ENCODE measurements around the gene NRG3. TPM values are rescaled to one million over a fixed set of nuclear protein-coding genes. Genes with fewer than 3 reads are reported as not detected.
"Not testable (repeated sequence)": the region's sequence is repeated elsewhere in the genome, so short reads cannot be mapped to it uniquely, and the experiment has no call there.

The NRG3 gene
- total and polyA plus RNA-seq, 3 donors from 2014 or later, result 2.7 to 3.9 (median 2.7) TPM

DNA sequence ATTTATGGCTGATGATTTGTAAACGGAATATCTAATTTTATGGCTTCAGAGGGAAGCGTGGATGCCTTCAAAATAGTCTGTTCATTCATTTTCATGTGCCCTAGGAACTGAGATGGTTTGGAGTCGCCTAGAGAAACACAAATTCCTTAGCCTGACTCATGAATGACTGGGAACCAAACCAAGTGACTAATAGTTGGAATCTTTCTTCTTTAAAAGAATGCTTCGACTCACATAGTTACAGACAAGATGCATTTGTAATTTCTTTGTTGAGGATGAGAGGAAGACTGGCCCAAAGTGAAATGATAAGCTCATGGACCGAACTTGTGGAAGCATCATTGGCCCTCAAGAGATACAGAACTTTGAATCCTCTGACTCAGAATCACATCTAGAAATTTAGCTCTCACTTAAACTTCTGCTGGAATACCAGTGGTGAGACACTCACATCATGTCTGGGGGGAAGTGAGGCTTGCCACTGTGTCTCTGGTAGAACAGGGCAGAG lies 1107.2 kb downstream of the NRG3 start:
- DNase-seq, result no peak
- no peaks in the 10 kb centered on the region for H3K36me3 ChIP-seq (ENCODE audit: low read depth, missing control alignments)
- no peak overlapping the region for H3K27ac ChIP-seq
- H3K9me3 ChIP-seq, result no peaks in the 10 kb centered on the region
- TF ChIP-seq, protein P1, sequence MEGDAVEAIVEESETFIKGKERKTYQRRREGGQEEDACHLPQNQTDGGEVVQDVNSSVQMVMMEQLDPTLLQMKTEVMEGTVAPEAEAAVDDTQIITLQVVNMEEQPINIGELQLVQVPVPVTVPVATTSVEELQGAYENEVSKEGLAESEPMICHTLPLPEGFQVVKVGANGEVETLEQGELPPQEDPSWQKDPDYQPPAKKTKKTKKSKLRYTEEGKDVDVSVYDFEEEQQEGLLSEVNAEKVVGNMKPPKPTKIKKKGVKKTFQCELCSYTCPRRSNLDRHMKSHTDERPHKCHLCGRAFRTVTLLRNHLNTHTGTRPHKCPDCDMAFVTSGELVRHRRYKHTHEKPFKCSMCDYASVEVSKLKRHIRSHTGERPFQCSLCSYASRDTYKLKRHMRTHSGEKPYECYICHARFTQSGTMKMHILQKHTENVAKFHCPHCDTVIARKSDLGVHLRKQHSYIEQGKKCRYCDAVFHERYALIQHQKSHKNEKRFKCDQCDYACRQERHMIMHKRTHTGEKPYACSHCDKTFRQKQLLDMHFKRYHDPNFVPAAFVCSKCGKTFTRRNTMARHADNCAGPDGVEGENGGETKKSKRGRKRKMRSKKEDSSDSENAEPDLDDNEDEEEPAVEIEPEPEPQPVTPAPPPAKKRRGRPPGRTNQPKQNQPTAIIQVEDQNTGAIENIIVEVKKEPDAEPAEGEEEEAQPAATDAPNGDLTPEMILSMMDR (IDR thresholded peaks at IDR 0.05), result no peak
- no peak for TF ChIP-seq POLR2A (IDR thresholded peaks at IDR 0.05)
- no peaks in the 10 kb centered on the region for H3K4me1 ChIP-seq
- intact Hi-C loops (cut with DNase I; ENCODE audit: low total_unique reads), result no loop called here
- 42 to 43% methylated on average over 5 of the region's 5 CpGs for WGBS, 2 donors
- H3K4me3 ChIP-seq, result no peak overlapping the region
- no peaks in the 10 kb centered on the region for H3K27me3 ChIP-seq

DNA sequence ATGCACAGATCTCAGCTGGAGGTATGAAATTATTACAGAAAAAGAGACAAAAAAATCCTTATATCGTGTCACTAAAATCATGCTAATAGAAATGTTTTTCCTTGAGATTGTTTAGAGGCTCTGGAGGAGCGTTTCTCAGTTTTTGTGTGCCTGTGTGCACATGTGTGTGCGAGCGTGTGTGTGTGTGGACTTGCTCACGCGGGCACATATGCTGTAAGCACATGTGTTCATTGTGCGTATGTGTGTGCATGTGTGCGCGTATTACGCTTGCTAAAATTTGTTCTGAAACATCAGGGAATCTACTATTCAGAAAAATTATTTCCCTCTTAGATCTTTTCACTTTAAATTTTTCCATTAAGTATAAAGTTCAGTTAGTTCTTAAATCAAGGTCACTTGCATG lies 1111.2 kb downstream of the NRG3 start:
- Histone ChIP-seq H3K9me3 (no peaks in the 10 kb centered on the region), H3K4me3 (no peak overlapping the region), H3K27ac (no peak overlapping the region), H3K4me1 (no peaks in the 10 kb centered on the region), H3K36me3 (ENCODE audit: low read depth, missing control alignments) (no peaks in the 10 kb centered on the region), H3K27me3 (no peaks in the 10 kb centered on the region)
- TF ChIP-seq, protein P1 (IDR thresholded peaks at IDR 0.05), result no peak
- TF ChIP-seq POLR2A (IDR thresholded peaks at IDR 0.05), result no peak
- WGBS, 2 donors, result 95 to 97% methylated on average over 10 of the region's 10 CpGs
- intact Hi-C loops (cut with DNase I; ENCODE audit: low total_unique reads), result no loop called here
- DNase-seq, result no peak

DNA sequence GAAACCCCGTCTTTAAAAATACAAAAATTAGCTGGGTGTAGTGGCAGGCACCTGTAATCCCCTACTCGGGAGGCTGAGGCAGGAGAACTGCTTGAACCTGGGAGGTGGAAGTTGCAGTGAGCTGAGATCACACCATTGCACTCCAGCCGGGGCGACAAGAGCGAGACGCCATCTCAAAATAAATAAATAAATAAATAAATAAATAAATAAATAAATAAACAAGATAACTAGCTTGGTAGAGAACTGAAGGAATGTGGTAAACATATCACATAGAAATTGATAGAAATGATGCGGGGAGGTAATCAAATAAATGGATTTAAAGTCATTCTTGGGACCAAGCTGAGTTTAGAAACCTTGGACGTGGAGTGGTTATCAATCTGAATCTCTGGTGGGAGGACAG lies 1131.5 kb downstream of the NRG3 start:
- 90 to 97% methylated on average over 8 of the region's 8 CpGs for WGBS, 2 donors
- intact Hi-C loops (cut with DNase I; ENCODE audit: low total_unique reads); H3K27ac ChIP-seq; H3K9me3 ChIP-seq; H3K4me3 ChIP-seq; DNase-seq; H3K4me1 ChIP-seq; H3K36me3 ChIP-seq (ENCODE audit: low read depth, missing control alignments); H3K27me3 ChIP-seq: not testable (repeated sequence)

DNA sequence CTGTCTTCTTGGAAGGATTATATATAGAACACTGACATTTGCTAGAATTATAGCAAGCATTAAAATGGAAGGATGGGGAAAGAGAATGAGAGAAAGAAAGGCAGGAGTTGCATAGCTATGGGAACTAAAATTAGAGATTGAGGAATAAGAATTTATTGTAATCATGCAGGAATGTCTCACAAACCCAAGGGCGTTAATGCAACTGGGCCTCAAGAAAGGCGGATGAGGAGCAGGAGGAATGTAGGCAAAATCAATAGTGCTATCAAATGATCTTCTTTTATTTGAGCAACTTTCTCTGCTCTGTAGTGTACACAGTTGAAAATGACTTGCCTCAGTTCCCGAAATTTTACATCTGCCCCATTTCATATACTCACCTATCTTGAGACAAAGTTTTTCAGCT lies 1132.5 kb downstream of the NRG3 start:
- H3K36me3 ChIP-seq (ENCODE audit: low read depth, missing control alignments), result no peaks in the 10 kb centered on the region
- intact Hi-C loops (cut with DNase I; ENCODE audit: low total_unique reads), result no loop called here
- no peak for DNase-seq
- no peaks in the 10 kb centered on the region for H3K27me3 ChIP-seq
- no peaks in the 10 kb centered on the region for H3K9me3 ChIP-seq
- TF ChIP-seq POLR2A (IDR thresholded peaks at IDR 0.05), result no peak
- TF ChIP-seq, protein P1 (IDR thresholded peaks at IDR 0.05), result no peak
- no peaks in the 10 kb centered on the region for H3K4me1 ChIP-seq
- WGBS, 2 donors, result 87 to 90% methylated on average over 3 of the region's 3 CpGs
- no peak overlapping the region for H3K27ac ChIP-seq
- no peak overlapping the region for H3K4me3 ChIP-seq

DNA sequence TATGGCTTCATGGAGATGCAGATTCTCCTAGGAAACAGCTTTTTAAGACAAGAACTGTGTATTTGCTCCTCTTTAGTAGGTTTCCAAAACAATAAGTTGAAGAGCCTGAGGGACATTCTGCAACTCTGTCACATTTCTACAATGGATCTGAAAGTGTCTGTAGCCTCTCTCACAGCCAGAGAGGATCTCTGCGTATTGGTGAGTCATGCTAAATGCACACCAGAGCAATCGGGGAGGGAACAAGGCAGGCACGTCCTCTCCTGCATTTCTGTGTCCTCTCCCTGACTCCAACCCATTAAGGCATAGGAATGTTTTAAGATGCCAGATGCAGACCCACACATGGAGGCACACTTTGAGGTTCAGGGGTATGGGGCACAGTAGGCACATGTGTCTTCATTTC lies 1137.9 kb downstream of the NRG3 start:
- intact Hi-C loops (cut with DNase I; ENCODE audit: low total_unique reads), result no loop called here
- Histone ChIP-seq H3K9me3 (no peaks in the 10 kb centered on the region), H3K36me3 (ENCODE audit: low read depth, missing control alignments) (no peaks in the 10 kb centered on the region), H3K4me3 (no peak overlapping the region), H3K27me3 (no peaks in the 10 kb centered on the region), H3K4me1 (no peaks in the 10 kb centered on the region), H3K27ac (no peak overlapping the region)
- WGBS, 2 donors, result 48 to 73% methylated on average over 3 of the region's 3 CpGs
- DNase-seq, result no peak
- TF ChIP-seq, protein P1 (IDR thresholded peaks at IDR 0.05), result no peak
- no peak for TF ChIP-seq POLR2A (IDR thresholded peaks at IDR 0.05)

All from testis (tissue), 3 donors.